GM21529 (cell line): ENCODE data around the gene MUC5B.

Source experiments
- ATAC-seq: cut with Tn5 transposase; IDR thresholded peaks from one replicate; pipeline ENCODE4 v1.9.1; 2021; ENCODE audit not compliant: unreplicated experiment

The MUC5B gene

DNA sequence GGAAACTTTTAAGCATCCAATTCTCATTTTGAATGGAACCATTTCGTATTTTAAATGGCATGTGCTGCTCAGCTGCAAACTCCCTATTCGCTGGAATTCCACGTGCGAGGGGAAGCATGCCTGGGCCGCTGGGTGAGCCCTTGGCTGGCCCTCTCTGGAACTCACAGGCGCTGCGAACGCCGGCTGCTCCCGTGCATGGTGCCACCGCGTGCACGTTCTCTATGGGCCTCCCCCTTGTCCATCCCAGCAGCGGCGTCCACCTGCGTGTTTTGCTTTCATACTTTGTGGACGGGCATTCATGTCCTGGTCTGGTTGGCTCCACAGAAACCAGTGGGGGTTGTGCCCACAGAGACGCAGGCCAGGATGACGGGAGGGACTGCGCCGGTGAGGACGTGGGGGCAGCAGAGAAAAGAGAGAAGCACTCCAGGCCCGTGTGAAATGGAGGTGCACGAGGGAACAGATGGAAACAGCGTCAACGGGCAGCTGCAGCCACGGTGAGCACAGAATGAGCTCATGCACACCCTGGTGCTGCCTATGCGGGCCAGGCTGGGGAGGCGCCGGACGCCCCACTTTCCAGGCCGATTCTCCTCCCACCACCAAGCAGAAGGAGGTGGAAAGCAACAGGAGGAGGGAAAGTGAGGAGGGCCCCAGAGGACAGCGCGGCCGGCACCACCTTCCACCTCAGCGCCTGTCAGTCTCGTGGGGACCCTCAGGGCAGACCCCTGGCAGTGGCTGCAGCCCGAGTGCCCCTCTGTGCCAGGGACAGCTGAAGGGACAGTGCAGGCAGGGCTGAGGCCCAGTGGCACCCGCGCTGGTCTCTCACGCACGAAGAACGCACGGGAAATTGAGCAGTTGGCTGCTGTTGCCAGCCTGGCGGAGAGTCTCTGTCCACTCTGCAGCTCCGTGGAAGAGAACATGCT lies 57.5 kb downstream of the MUC5B start:
- no peak for ATAC-seq

DNA sequence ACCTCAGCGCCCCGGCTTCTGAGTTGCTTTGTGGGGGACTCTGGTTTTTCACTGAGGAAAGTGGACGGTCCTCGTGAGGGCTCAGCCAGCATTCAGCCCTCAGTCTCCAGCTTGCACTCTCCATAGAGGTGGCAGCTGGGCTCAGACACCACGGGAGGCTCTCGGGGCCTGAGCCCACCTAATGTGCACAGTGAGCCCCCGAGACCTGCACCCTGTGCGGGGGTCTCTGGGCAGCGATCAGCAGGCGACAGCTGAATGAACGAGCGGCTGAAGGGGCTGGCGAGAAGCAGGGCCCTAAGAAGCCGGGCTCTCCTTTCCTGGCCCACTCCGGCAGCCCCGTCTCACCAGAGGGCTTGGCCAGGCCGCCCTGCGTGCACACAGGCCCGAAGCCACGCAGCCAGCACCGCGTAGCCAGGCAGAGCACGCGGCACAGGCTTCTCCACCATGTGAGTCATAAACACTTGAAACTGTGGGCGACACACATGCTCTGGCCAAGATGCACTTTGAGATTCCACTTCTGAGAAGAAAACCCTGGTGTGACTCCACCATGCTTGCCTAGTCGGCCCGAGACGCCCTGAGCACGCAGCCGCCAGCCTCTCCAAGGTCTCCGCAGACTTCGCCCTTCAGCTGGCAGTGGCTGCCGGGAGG lies 58.6 kb downstream of the MUC5B start:
- no peak for ATAC-seq

DNA sequence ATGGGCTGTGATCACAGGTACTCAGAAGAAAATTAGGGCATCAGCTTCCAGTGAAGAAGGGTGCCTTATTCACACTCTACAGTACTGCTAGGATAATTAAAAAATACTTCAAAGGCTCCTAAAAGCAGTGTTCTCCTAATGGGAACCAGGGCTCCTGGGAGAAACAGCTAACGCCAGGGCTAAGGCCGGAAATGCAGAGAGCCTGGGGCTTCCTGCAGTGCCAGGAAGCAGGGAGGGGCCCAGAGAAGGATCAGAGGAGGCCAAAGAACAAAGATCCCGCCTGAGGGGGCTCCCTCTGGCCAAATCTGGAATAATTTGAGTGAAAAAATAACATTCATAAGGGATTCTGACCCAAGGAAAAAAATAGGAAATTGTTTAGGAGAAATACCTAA lies 59.1 kb downstream of the MUC5B start:
- no peak for ATAC-seq

DNA sequence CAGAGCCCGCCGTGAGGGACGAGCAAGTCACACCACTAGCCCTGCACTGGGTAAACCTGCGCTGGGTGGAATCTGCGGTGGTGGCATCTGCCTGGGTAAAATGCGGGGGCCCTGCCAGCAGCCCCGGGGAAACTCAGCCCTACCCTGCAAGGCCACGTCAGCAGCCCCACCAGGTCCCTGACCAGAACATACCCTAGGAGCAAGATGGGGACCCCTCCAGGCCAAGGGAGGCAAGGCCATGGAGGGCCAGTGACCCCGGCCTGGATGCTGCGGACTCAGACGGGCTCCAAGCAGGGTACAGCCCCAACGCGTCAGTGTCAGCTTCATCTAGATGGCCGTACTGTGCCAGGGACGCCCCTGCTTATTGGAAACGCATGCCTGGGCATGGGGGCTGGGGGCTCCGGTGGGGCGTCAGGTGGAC lies 60.2 kb downstream of the MUC5B start:
- ATAC-seq = no peak

DNA sequence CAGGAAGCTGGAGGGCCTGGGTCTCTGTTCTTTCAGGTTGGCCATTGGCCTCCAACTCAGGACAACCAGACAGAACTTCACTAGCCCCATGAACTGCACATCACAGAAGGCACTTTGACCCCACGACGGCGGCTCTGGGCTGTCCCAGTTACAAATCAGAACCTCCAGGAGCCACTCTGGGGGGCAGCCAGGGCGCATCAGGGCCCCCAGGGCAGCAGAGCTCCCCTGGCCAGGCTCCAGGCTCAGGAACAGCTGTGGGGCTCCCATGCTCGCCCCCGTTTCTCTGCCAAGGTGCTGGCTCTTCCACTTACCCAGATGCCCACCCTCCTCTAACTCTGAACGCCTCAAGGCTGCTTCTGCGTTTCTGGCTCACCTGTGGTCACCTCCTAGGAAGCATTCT lies 61.0 kb downstream of the MUC5B start:
- no peak for ATAC-seq

DNA sequence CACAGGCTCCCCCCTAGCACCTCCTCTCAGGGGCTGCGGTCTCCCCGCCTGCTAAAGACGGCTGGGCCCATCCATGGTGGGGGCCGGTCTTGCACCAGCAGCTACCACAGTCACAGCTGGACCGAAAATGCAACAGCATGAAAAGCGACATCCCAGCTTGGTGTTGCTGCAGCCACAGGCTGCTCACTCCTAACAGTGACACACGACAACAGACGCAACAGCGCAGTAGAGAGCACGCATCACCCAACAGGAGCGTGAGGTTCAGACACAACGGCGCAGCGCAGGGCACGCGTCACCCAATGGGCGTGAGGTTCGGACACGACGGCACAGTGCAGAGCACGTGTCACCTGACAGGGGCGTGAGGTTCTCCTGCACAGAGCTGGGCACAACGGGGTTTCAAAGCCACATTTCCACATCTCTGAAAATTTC lies 62.5 kb downstream of the MUC5B start:
- ATAC-seq = no peak

DNA sequence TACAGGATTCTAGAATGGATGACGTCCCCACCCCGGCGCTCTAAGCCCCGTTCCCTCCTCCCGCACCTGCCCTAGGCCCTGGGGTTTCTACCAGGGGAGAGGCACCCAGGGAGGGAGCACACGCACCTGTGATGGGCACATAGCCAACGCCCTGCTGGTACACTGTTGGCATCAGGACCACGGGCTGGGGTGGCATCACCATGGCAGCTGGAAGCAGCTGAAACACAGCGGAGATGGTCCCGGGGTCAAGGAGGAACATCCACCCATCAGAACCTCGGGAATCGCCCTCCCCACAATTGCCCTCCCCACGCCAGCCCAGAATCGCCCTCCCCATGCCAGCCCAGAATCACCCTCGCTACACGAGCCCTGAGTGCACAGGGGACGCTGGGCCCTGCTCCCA lies 63.0 kb downstream of the MUC5B start:
- ATAC-seq = no peak

DNA sequence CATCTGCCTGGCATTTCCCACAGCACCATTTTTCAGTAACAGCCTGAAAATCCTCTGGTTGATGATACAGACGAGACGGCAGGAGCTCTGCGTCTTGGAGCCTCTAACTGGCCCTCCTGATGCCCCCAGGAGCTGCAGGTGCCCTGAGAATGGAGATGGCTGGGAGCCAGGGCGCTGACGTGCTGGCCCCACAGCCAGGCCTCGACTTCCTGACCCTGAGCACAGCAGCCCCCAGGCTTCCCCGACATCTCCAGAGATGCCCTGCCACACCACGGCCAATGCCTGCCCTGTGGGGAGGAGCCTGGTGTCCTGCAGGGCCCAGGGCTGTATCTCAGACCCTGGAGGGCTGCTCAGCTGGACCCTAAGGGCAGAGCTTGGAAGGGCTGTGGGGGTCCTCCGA lies 65.1 kb downstream of the MUC5B start:
- no peak for ATAC-seq

DNA sequence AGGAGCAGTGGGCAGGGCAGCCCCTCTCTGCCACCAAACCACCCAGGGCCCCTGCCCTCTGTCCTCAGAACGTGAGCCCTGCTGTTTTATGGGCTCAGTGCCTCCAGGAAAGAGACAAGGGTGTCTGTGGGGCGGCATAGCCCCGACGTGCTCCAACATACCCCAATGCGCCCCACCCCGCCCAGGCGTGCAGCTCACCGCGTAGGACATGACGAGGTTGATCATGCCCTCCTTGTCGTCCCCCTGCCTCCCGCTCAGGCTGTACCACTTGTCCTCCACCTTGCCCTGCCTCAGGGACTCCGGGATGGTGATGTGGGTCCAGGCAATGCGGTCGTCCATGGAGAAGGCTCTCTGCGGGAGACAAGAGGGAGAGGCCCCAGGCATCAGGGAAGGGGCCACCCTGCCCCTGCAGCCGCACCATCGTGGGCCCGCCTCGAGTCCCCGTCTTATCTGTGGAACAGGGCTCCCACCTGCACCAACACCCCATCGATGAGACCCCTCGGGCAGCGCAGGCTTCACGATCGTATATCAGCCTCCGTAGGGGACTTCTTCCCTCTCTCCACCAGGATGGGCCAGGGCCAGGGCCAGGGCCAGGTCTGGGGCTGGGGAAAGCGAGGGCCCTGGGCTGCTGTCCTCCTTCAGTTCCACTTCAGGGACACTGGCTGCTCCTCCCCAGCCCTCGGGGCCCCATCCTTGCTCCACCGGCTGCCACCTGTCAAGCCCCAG lies 65.7 kb downstream of the MUC5B start:
- ATAC-seq = no peak

DNA sequence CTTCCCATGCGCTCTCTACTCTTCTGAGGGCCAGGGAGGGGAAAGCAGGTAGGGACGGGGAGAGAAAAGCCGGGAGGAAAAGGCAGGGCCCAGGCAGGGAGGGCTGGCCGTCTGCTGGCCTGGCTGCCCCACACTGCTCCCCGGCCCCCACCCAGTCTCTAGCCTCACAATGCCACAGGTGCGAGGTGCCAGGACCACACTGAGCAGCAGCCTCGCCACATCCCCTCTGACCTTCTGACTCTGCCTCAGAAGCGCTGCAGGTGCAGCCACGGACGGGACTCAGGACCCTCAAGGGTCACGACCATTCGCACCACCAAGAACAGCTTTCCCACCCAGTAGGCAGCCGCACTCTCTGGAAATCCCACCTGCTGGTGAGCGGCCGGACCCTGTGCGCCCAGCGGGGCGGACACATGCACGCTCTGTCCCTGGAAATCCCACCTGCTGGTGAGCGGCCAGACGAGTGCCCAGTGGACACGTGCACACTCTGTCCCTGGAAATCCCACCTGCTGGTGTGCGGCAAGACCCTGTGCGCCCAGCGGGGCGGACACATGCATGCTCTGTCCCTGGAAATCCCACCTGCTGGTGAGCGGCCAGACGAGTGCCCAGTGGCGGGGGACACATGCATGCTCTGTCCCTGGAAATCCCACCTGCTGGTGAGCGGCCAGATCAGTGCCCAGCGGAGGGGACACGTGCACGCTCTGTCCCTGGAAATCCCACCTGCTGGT lies 66.5 kb downstream of the MUC5B start:
- ATAC-seq = no peak

DNA sequence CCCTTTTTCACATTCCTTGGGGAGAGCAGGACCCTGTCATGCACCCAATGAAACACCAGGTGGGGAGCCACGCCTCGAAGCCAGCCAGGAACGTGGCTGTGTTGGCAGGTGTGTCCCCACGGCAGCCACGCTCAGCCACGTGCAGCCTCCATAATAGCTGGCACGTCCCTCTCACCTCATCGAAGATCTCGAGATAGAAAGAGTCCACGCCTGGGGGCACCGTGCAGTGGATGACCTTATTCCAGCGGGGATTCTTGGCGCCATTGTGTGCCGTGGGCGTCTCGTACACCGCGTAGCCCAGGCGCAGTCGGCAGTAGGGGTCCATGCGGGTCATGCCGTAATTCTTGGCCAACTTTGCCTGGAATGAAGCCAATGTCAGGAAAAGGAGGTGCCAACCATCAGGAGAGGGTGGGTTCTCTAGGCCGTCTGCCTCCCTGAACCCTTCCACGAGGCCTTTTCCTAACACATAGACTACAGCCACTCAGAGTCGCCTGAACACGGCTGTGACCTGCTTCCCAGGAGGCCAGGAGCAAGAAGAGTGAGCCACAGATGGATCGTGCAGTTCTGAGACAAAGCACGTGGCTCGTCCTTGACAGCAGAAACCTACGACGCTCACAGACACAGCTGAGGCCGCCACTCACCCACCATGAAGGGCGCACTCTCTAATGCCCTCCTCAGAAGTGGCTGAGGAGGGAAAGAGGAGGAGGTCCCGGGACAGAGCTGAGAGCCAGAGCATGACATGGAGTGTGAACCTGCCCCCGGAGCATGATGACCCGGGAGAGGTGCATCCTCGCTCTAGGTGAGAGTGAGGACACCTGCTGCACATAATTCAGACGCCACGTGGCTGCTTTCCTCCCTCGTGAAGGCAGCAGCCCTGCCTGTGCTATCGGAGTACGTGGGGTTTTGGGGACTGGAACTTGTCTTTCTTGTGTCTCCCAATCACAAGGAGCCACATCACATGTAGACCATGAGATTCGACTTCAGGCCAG lies 67.5 kb downstream of the MUC5B start:
- no peak for ATAC-seq

DNA sequence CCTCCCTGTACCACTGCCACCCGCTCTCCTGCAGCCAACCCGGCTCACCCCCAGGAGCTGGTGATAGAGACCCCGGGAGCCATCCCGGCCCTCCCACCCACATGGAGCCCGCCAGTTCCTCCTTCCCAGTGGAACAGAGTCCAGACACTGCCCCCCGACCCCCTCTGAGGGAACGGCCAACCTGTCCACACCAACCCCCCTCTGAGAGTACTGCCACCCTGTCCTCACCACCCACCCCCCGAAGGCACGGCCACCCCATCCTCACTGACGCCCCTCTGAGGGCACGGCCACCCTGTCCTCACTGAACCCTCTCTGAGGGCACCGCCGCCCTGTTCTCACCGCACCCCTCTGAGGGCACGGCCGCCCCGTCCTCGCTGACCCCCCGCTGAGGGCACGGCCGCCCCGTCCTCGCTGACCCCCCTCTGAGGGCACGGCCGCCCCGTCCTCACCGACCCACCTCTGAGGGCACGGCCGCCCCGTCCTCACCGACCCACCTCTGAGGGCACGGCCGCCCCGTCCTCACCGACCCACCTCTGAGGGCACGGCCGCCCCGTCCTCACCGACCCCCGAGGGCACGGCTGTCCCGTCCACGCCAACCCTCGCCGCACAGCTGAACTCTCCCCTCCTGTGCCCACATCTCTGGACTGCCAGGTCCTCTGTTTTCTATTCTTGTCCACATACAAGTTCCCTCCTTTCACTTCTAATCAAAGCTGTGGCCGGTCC lies 68.6 kb downstream of the MUC5B start:
- ATAC-seq = no peak

DNA sequence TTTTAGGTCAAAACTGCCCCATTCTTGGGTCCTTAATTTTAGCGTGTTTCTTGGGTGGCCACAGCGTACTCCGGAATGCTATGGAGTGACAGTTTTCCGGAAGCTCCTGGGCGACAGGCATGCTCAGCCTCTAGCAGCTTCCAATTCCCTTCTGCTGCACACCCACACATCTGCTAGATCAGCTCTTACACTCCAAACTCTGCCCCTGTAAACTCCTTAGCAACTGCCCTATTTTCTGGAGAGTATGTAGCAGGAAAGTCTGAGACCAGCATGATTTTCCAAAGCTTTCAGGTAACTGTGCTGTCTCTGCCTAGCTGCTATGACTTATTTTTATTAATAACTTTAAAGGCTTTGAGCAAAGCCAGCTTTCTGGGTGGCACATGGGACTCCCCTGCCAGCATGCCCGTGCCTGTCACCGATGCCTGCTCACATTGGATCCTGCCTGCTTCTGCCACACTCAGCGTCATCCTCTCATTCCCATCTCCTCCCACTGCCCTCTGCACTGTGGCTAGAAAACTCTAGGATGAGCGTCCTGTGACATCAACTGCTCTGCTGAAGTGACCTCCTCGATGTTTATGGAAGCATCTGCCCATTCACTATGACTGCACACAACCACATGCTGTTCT lies 69.3 kb downstream of the MUC5B start:
- no peak for ATAC-seq

DNA sequence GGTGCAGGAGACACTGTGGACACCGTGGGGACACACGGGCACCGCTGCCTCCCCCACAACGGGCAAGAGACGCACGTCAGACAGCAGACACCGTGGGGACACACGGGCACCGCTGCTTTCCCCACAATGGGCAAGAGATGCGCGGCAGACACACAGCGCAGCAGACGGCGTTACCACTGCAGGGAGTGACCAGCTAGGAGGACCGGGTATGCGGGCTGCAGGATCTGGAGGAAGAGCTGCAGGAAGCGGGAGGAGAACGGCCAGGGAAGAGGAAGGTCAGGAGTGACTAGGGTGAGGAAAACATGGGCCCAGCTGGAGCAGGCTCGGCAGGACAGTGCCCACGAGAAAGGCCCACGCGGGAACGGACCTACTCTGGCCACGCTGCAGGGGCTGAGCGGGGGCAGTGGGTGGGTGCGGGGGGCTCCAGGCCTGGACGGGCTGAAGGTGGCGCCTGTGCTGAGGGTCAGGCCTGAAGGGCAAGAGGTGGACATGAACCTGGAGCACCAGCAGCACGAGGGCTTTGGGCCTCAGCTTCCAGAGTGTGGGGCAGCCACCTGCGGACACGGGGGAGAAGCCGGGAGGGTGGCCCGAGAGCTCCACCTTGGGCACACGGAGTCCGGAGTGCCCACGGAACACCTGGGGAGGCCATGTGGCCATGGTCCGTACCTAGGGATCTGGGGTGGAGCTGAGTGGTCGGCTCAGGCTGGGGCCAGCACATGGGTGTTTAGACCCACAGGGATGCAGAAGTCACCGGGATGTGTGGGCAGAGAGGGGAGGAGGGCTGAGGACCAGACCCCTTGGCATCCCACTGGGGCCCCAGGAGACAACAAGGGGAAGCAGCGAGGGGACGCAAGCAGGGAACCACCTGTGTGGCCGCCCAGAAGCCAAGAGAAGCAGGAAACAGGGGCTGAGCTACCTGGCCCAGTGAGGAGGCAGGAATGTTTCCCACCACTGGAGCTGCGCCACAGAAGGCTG lies 70.1 kb downstream of the MUC5B start:
- ATAC-seq = no peak

DNA sequence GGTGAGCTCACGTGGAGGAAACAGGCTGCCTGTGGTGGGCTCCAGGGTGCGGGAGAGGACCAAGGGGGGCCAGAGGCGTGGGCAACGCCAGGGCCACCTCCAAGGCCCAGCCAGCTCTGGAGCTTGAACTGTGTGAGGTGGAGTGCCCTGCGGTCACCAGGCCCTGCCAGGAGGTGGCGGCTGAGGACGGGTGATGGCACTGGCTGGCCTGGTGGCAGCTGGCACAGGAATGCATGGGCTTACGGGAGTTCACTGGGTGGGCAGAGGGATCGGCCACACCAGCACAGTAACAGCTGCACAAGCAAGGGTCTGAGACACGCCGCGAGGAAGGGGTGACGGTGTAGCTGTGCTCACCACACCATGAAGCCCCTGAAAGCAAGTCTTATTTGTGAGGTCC lies 70.8 kb downstream of the MUC5B start:
- ATAC-seq = no peak

DNA sequence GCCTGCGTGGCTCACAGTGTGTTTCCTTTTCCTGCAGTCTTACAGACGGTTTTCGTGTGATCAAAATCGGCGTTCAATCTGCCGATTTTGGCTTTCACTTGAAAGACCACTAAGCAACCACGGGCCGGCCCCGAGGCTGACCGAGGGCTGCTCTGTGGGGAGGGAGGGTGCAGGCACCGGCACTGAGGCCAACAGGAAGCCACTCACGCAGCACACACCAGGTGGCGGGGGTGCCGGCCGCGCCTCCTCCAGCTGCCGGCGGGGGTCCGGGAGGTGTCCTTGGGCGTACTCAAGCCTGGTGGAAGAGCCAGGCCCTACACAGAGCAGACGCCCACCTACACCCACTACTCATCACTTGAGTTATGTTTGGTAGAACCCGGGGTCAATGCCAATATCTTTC lies 72.2 kb downstream of the MUC5B start:
- ATAC-seq = no peak

DNA sequence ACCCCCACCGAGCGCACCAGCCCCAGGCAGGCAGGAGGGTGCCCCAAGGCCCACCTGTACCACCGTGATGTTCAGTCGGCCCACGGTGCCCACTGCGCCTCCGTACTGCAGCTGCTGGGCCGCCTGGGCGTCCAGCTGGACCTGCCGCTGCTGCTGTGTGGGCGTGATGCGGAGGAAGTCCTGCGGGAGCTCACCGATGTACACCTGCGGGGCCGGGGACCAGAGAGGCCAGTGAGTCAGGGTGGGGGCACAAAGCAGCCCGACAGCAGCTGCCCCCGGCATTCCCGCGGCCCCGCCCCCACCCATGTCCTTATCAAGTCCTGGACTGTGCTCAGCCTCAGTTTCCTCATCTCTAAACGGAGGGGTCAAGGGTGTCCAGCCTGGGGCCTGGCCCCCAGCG lies 72.7 kb downstream of the MUC5B start:
- ATAC-seq = no peak

DNA sequence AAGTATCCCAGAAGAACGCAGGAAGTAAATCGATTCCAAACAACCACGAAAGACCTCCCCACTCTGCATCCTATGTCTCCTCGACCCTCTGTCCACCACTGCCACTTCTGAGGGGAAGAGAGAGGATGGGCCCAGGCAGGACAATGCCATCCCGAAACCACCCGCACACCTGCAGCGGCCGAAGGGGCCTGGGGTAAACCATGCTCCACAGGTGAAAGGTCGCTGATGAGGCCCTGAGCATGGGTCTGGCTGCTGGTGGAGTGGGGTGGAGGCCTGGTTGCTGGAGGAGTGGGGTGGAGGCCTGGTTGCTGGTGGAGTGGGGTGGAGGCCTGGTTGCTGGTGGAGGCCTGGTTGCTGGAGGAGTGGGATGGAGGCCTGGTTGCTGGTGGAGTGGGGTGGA lies 73.4 kb downstream of the MUC5B start:
- ATAC-seq = no peak
